ENCODE results near the gene ISG20L2. TPM values are rescaled to one million over a fixed set of nuclear protein-coding genes. Genes with fewer than 3 reads are reported as not detected.
A peak's percentile ranks its signal among the peaks of the same experiment; 100 is the strongest.

ISG20L2 gene
- total RNA-seq, 2 experiments from 2014 or later = 48.4 to 65.2 TPM

DNA sequence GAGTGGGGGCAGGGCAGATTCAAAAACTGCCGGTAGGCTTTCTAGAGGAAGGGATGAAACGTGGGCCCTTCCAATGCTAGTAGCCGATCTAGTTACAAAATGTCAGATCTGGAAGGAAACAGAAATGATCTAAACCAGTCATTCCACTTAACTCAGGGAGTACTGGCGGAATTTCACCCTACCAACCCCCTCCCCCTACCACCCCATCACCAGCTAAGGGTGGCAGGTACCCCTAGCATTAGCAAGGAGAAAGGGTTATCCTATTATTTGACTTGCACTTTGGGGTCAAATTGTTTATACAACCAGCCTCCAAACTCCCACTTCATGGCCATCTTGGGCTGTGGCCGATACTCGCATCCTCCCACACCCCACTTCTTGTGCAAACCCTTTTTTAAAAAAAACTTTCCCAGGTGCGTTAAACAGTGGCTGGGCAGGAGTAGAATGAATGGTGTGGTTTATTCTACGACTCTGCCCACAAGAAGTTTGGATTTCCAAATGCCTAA lies 13.0 kb upstream of the ISG20L2 start:
- peak; percentile 11 for ATAC-seq
- peaks cover 54% of the 10 kb centered on the region for H3K4me1 Mint-ChIP-seq
- no peaks in the 10 kb centered on the region for H3K27me3 Mint-ChIP-seq
- ChIA-PET POLR2A (interaction anchor here (0.8 to 2.5 kb wide), 9 partner anchors 10 to 148 kb away, joined by 3 to 55 read pairs (median 6); partner anchors contain the start of genes HDGF, ISG20L2, METTL25B and PRCC), CTCF (interaction anchor here (0.7 to 4.7 kb wide), 10 partner anchors 10 to 149 kb away, joined by 3 to 73 read pairs (median 5); partner anchors contain the start of genes HDGF, ISG20L2, METTL25B and PRCC)
- peak; percentile 56 for DNase-seq
- H3K9me3 Mint-ChIP-seq (ENCODE audit: low read depth) = no peaks in the 10 kb centered on the region
- H3K27ac Mint-ChIP-seq = peak overlapping the region; percentile 94
- H3K4me3 Mint-ChIP-seq = peak overlapping the region; percentile 98
- peaks cover 73% of the 10 kb centered on the region for H3K36me3 Mint-ChIP-seq (ENCODE audit: low read depth)
- intact Hi-C loops (cut with DNase I, micrococcal nuclease) = loop anchor here (1.0 to 10.0 kb wide), 9 partner anchors 10 to 887 kb away; partner anchors contain the start of genes HDGF (in 2 of the 2), ISG20L2 (in 2 of the 2), METTL25B (in 2 of the 2) and PRCC (in 2 of the 2)

DNA sequence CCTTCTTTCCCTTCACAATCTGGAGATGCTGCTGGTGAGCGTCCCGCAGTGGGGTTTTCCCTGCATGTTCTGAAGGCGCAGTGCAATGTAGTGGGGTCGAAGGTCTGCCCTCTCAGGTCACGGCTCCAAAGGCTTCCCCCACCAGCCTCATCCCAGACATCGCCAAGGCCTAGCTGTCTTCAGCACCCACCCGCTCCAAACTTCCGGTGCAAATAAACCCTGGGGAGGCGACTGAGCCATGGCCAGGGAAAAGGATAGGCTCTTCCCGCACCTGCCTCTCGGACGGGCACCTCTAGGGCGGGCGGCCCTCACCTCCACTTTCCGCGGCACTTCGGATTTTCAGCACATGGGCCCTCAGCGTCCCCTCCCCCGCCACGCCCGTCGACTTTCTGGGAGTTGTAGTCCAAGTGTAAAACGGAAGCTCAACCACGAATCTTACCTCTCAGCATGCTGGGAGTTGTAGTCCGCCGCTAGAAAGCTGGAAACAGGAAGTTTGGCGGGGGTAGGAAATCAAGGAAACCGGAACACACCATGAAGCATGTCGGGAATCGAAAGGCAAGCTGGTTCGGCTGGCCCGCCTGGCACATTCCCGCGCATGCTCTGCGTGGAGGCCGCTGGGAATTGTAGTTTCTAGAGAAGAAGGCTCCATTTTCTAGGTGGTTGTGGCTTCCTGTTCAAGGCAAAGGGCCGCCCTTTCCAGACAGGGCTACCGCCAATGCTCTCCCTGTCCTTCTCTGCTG lies 12.3 kb upstream of the ISG20L2 start, which contains the start of gene MRPL24:
Gene MRPL24 (minus strand): TSS at position 348 of the 740 bp plus-strand sequence. CDS start 2,384 bp downstream, outside the sequence.
- H3K27ac Mint-ChIP-seq = peak within 1 kb of the TSS; percentile 94
- H3K9me3 Mint-ChIP-seq (ENCODE audit: low read depth) = no peaks in the 10 kb centered on the region
- ChIA-PET CTCF (interaction anchor here (0.7 to 4.7 kb wide), 10 partner anchors 11 to 150 kb away, joined by 3 to 73 read pairs (median 5); partner anchors contain the start of genes HDGF, ISG20L2, METTL25B and PRCC), POLR2A (interaction anchor here (0.8 to 2.5 kb wide), 8 partner anchors 10 to 147 kb away, joined by 3 to 55 read pairs (median 10); partner anchors contain the start of genes HDGF, ISG20L2, METTL25B and PRCC)
- peaks cover 48% of the 10 kb centered on the region for H3K4me1 Mint-ChIP-seq
- intact Hi-C loops (cut with DNase I, micrococcal nuclease) = loop anchor here (1.0 to 10.0 kb wide), 9 partner anchors 10 to 886 kb away; partner anchors contain the start of genes HDGF (in 2 of the 2), ISG20L2 (in 2 of the 2), METTL25B (in 2 of the 2) and PRCC (in 2 of the 2)
- peaks cover 71% of the 10 kb centered on the region for H3K36me3 Mint-ChIP-seq (ENCODE audit: low read depth)
- peak; percentile 98 for DNase-seq
- peak within 1 kb of the TSS; percentile 98 for H3K4me3 Mint-ChIP-seq
- H3K27me3 Mint-ChIP-seq = no peaks in the 10 kb centered on the region
- ATAC-seq = peak; percentile 86

GRCh38 chr1:156740237-156740740 lies 11.7 kb upstream of the ISG20L2 start:
- CTCF ChIA-PET = interaction anchor here (0.9 to 4.7 kb wide), 7 partner anchors 12 to 32 kb away, joined by 4 to 73 read pairs (median 5); partner anchors contain the start of genes HDGF, ISG20L2, METTL25B and PRCC
- intact Hi-C loops (cut with DNase I, micrococcal nuclease) = loop anchor here in 1 of 2 experiments (2.0 to 10.0 kb wide), 3 partner anchors 239 to 885 kb away; partner anchors contain the start of genes ETV3, GON4L, MEF2D and SYT11
- ATAC-seq (no peak), DNase-seq (no peak)
- Mint-ChIP-seq H3K4me3 (peak overlapping the region; percentile 98), H3K27ac (peak overlapping the region; percentile 94), H3K4me1 (peaks cover 43% of the 10 kb centered on the region), H3K27me3 (no peaks in the 10 kb centered on the region), H3K36me3 (ENCODE audit: low read depth) (peaks cover 65% of the 10 kb centered on the region), H3K9me3 (ENCODE audit: low read depth) (no peaks in the 10 kb centered on the region)
- POLR2A ChIA-PET = interaction anchor here (1.0 to 2.5 kb wide), 6 partner anchors 10 to 27 kb away, joined by 5 to 55 read pairs (median 19); partner anchors contain the start of genes HDGF, ISG20L2, METTL25B and PRCC

DNA sequence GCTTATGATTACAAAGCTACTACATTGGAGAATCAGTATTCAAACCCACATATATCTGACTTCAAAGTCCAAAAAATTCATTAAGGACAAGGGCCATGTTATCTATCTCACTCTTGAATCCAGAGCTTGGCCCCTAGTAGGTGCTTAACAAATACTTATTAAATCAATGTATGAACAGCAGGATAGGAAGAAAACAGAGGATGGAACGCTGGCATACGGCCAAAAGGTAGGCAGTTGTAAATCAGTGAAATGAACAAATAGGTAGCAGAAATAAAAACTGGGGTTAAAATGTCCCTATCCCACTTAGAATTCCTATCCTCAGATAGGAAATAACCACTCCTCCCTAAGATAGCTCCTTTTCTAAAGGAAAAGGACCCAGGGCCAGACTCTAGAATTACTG lies 10.3 kb upstream of the ISG20L2 start:
- DNase-seq (no peak), ATAC-seq (no peak)
- CTCF ChIA-PET = interaction anchor here (0.7 to 4.7 kb wide), 4 partner anchors 11 to 1778 kb away, joined by 3 to 73 read pairs (median 4); partner anchors contain the start of genes ISG20L2 and METTL25B
- peak overlapping the region; percentile 72 for H3K27ac Mint-ChIP-seq
- no peaks in the 10 kb centered on the region for H3K9me3 Mint-ChIP-seq (ENCODE audit: low read depth)
- no peaks in the 10 kb centered on the region for H3K27me3 Mint-ChIP-seq
- POLR2A ChIA-PET = interaction anchor here (2.5 kb wide), 1 partner anchor 11 kb away, joined by 55 read pairs; the partner anchor contains the start of genes ISG20L2 and METTL25B
- intact Hi-C loops (cut with DNase I, micrococcal nuclease) = no loop called here
- peaks cover 37% of the 10 kb centered on the region for H3K4me1 Mint-ChIP-seq
- H3K4me3 Mint-ChIP-seq = peak overlapping the region; percentile 6
- peaks cover 55% of the 10 kb centered on the region for H3K36me3 Mint-ChIP-seq (ENCODE audit: low read depth)

DNA sequence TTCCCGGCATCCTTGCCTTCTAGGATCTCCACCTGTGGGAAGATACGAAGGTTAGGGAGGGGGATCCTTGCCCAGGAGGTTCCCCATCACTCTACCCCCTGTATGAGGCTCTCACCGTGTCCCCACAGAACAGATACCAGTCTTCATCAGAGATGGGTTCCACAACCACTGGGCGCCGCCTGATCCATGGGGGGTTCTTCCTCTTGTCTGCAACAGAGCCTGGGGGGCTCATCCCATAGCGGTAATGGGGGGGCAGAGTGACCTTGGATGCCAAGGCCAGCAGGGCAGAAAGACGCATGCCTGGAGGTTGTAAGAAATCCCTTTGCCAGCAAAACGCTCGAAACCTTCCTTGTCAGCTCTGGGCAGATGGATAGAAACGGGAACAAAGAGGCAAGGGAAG lies 9.8 kb upstream of the ISG20L2 start:
- Mint-ChIP-seq H3K27me3 (no peaks in the 10 kb centered on the region), H3K27ac (peak overlapping the region; percentile 72), H3K4me3 (no peak overlapping the region), H3K9me3 (ENCODE audit: low read depth) (no peaks in the 10 kb centered on the region), H3K4me1 (peaks cover 34% of the 10 kb centered on the region), H3K36me3 (ENCODE audit: low read depth) (peaks cover 50% of the 10 kb centered on the region)
- ChIA-PET POLR2A (no interaction called here), CTCF (interaction anchor here (0.7 to 4.7 kb wide), 3 partner anchors 11 to 1778 kb away, joined by 3 to 73 read pairs (median 4); partner anchors contain the start of genes ISG20L2 and METTL25B)
- intact Hi-C loops (cut with DNase I, micrococcal nuclease) = no loop called here
- ATAC-seq (no peak), DNase-seq (no peak)

DNA sequence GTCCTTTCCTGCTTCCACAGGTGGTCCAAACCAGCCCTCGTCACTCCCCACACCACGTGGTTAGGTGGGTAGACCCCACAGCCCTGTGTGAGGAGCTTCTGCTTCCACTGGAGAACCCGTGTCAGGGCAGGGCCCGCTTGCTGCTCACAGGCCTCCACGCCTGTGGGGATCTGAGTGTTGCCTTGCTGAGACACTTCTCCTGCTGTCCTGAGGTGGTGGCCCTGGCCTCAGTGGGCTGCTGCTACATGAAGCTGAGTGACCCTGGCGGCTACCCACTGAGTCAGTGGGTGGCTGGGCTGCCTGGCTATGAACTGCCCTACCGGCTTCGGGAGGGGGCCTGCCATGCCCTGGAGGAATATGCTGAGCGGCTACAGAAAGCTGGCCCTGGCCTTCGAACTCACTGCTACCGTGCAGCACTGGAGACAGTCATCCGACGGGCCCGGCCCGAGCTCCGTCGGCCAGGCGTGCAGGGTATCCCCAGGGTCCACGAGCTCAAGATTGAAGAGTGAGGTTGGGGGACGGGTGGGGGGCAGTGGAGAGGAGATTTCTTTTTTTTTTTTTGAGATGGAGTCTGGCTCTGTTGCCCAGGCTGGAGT lies 5.5 kb upstream of the ISG20L2 start:
- POLR2A ChIA-PET = interaction anchor here (0.6 kb wide), 1 partner anchor 404 kb away, joined by 3 read pairs; no protein-coding TSS in a partner anchor
- Mint-ChIP-seq H3K27ac (no peak overlapping the region), H3K9me3 (ENCODE audit: low read depth) (no peaks in the 10 kb centered on the region), H3K36me3 (ENCODE audit: low read depth) (peaks cover 35% of the 10 kb centered on the region), H3K27me3 (no peaks in the 10 kb centered on the region), H3K4me1 (peaks cover 21% of the 10 kb centered on the region), H3K4me3 (no peak overlapping the region)
- CTCF ChIA-PET = interaction anchor here (0.9 kb wide), 2 partner anchors 18 to 103 kb away, joined by 3 to 4 read pairs; no protein-coding TSS in a partner anchor
- intact Hi-C loops (cut with DNase I, micrococcal nuclease) = no loop called here
- ATAC-seq (no peak), DNase-seq (no peak)

- ChIA-PET CTCF (interaction anchor here (0.6 to 6.2 kb wide), 23 partner anchors 8 to 411 kb away, joined by 3 to 220 read pairs (median 17); partner anchors contain the start of genes CRABP2, HDGF, INSRR and MRPL24), POLR2A (interaction anchor here (0.6 to 4.1 kb wide), 11 partner anchors 12 to 88 kb away, joined by 3 to 55 read pairs (median 6); partner anchors contain the start of genes HDGF, MRPL24, PRCC and SH2D2A)
- no peaks in the 10 kb centered on the region for H3K27me3 Mint-ChIP-seq
- H3K4me3 Mint-ChIP-seq = no peak within 1 kb of the TSS
- peaks cover 29% of the 10 kb centered on the region for H3K4me1 Mint-ChIP-seq
- peak; percentile 73 for ATAC-seq
- intact Hi-C loops (cut with DNase I, micrococcal nuclease) = loop anchor here (1.0 to 5.0 kb wide), 13 partner anchors 13 to 516 kb away; partner anchors contain the start of genes MEF2D (in 2 of the 2), MRPL24 (in 2 of the 2), PRCC (in 2 of the 2) and SH2D2A (in 2 of the 2)
- peak; percentile 91 for DNase-seq
- H3K9me3 Mint-ChIP-seq (ENCODE audit: low read depth) = no peaks in the 10 kb centered on the region
- peak within 1 kb of the TSS; percentile 99 for H3K27ac Mint-ChIP-seq
- peaks cover 43% of the 10 kb centered on the region for H3K36me3 Mint-ChIP-seq (ENCODE audit: low read depth)
Observed at GRCh38 chr1:156727926-156728598, 504 bp downstream of the ISG20L2 start, which contains the start of gene METTL25B. TSS of gene METTL25B (plus strand) at chr1:156728469. CDS start at chr1:156729105, 636 bp downstream.

DNA sequence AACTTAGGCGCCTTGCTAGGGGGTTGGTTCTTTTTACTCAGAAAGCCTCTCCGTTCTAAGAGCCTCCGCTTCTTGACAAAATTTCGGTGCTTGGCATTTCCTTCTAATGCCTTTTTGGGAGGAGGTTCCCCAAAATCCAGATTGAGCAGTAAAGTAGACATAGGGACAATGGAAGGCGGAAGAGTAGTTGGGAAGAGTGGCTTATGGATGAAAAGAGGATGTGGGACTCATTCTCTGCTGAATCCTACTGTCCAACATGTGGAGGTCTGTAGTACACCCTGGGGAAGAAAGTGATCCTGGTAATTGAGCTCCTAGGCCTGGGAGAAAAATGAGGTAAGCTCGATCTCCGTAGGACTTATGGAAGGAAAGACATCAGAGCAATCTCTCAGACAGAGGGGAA lies 1.1 kb downstream of the ISG20L2 start:
- POLR2A ChIA-PET = interaction anchor here (0.9 to 4.1 kb wide), 6 partner anchors 13 to 43 kb away, joined by 3 to 55 read pairs (median 20); partner anchors contain the start of genes HDGF, MRPL24 and PRCC
- peak overlapping the region; percentile 99 for H3K27ac Mint-ChIP-seq

GRCh38 chr1:156726549-156727226 lies 1.9 kb downstream of the ISG20L2 start:
- POLR2A ChIA-PET = interaction anchor here (0.6 to 4.1 kb wide), 11 partner anchors 11 to 164 kb away, joined by 3 to 36 read pairs (median 7); partner anchors contain the start of genes HDGF, MRPL24, NTRK1 and PRCC
- Mint-ChIP-seq H3K36me3 (ENCODE audit: low read depth) (peaks cover 41% of the 10 kb centered on the region), H3K4me3 (no peak overlapping the region), H3K4me1 (peaks cover 31% of the 10 kb centered on the region), H3K27ac (peak overlapping the region; percentile 99), H3K9me3 (ENCODE audit: low read depth) (no peaks in the 10 kb centered on the region), H3K27me3 (no peaks in the 10 kb centered on the region)
- CTCF ChIA-PET = interaction anchor here (0.6 to 6.2 kb wide), 57 partner anchors 10 to 352 kb away, joined by 3 to 220 read pairs (median 6); partner anchors contain the start of genes CRABP2, HDGF, INSRR and MRPL24
- peak; percentile 77 for DNase-seq
- intact Hi-C loops (cut with DNase I, micrococcal nuclease) = loop anchor here (1.0 to 5.0 kb wide), 8 partner anchors 37 to 514 kb away; partner anchors contain the start of genes NTRK1 (in 2 of the 2), MEF2D (in 1 of the 2) and PMF1 (in 1 of the 2)
- ATAC-seq = no peak

More for the DNA sequence above, 1.1 kb downstream of the ISG20L2 start:
- CTCF ChIA-PET = interaction anchor here (0.6 to 6.2 kb wide), 23 partner anchors 9 to 247 kb away, joined by 3 to 220 read pairs (median 19); partner anchors contain the start of genes CRABP2, HDGF, INSRR and MRPL24
- peaks cover 40% of the 10 kb centered on the region for H3K36me3 Mint-ChIP-seq (ENCODE audit: low read depth)
- H3K9me3 Mint-ChIP-seq (ENCODE audit: low read depth) = no peaks in the 10 kb centered on the region
- no peak overlapping the region for H3K4me3 Mint-ChIP-seq
- DNase-seq (no peak), ATAC-seq (no peak)
- peaks cover 29% of the 10 kb centered on the region for H3K4me1 Mint-ChIP-seq
- intact Hi-C loops (cut with DNase I, micrococcal nuclease) = loop anchor here (2.0 to 5.0 kb wide), 3 partner anchors 133 to 515 kb away; partner anchors contain the start of genes MEF2D (in 1 of the 2), NTRK1 (in 1 of the 2) and PMF1 (in 1 of the 2)
- no peaks in the 10 kb centered on the region for H3K27me3 Mint-ChIP-seq

Data from activated CD4-positive, alpha-beta T cell treated with anti-CD3 and anti-CD28 coated beads for 36 hours (primary cell).